ENCODE data around the gene GPR61. TPM values are rescaled to one million over a fixed set of nuclear protein-coding genes. Genes with fewer than 3 reads are reported as not detected.

The GPR61 gene
- polyA plus RNA-seq, 1 donor from 2014 or later, result 9.7 TPM

- peaks cover 43% of the 10 kb centered on the region for H3K79me2 ChIP-seq (replicated peaks; ENCODE audit: insufficient read depth, low read length)
- no peaks in the 10 kb centered on the region for H4K20me1 ChIP-seq (ENCODE audit: insufficient read depth)
- H3K4me3 ChIP-seq (ENCODE audit: low read length), result peak overlapping the region; percentile 94
- H3K9ac ChIP-seq (ENCODE audit: low read length), result peak overlapping the region; percentile 95
- H3K4me2 ChIP-seq (ENCODE audit: low read length), result peak overlapping the region; percentile 97
- no peaks in the 10 kb centered on the region for H3K36me3 ChIP-seq (ENCODE audit: insufficient read depth, low read length)
- H3K27me3 ChIP-seq (ENCODE audit: insufficient read depth, low read depth, low read length), result no peaks in the 10 kb centered on the region
- peak overlapping the region; percentile 70 for H2AFZ ChIP-seq (ENCODE audit: low read depth, low read length)
- H3K27ac ChIP-seq (ENCODE audit: low read length), result peak overlapping the region; percentile 95
- H3K9me2 ChIP-seq (ENCODE audit: insufficient read depth, low read length), result no peaks in the 10 kb centered on the region
- peaks cover 4% of the 10 kb centered on the region for H3F3A ChIP-seq (ENCODE audit: insufficient read depth, low read length, poor library complexity, severe bottlenecking)
- TF ChIP-seq EZH2 (IDR thresholded peaks at IDR 0.05; ENCODE audit: borderline replicate concordance, insufficient read depth, low read length, poor library complexity, severe bottlenecking) (no peak), EP300 (conservative IDR thresholded peaks at IDR 0.05; ENCODE audit: poor library complexity, severe bottlenecking) (no peak), SMC3 (conservative IDR thresholded peaks at IDR 0.05; ENCODE audit: poor library complexity) (no peak), RAD21 (conservative IDR thresholded peaks at IDR 0.05) (no peak), MXI1 (conservative IDR thresholded peaks at IDR 0.05; ENCODE audit: poor library complexity, severe bottlenecking) (no peak), TAF1 (IDR thresholded peaks at IDR 0.05; ENCODE audit: low read depth) (no peak), POLR2AphosphoS5 (IDR thresholded peaks at IDR 0.05) (no peak)
- TF ChIP-seq, protein P1, sequence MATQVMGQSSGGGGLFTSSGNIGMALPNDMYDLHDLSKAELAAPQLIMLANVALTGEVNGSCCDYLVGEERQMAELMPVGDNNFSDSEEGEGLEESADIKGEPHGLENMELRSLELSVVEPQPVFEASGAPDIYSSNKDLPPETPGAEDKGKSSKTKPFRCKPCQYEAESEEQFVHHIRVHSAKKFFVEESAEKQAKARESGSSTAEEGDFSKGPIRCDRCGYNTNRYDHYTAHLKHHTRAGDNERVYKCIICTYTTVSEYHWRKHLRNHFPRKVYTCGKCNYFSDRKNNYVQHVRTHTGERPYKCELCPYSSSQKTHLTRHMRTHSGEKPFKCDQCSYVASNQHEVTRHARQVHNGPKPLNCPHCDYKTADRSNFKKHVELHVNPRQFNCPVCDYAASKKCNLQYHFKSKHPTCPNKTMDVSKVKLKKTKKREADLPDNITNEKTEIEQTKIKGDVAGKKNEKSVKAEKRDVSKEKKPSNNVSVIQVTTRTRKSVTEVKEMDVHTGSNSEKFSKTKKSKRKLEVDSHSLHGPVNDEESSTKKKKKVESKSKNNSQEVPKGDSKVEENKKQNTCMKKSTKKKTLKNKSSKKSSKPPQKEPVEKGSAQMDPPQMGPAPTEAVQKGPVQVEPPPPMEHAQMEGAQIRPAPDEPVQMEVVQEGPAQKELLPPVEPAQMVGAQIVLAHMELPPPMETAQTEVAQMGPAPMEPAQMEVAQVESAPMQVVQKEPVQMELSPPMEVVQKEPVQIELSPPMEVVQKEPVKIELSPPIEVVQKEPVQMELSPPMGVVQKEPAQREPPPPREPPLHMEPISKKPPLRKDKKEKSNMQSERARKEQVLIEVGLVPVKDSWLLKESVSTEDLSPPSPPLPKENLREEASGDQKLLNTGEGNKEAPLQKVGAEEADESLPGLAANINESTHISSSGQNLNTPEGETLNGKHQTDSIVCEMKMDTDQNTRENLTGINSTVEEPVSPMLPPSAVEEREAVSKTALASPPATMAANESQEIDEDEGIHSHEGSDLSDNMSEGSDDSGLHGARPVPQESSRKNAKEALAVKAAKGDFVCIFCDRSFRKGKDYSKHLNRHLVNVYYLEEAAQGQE (IDR thresholded peaks at IDR 0.05; ENCODE audit: borderline replicate concordance), result no peak
- TF ChIP-seq, protein P2, sequence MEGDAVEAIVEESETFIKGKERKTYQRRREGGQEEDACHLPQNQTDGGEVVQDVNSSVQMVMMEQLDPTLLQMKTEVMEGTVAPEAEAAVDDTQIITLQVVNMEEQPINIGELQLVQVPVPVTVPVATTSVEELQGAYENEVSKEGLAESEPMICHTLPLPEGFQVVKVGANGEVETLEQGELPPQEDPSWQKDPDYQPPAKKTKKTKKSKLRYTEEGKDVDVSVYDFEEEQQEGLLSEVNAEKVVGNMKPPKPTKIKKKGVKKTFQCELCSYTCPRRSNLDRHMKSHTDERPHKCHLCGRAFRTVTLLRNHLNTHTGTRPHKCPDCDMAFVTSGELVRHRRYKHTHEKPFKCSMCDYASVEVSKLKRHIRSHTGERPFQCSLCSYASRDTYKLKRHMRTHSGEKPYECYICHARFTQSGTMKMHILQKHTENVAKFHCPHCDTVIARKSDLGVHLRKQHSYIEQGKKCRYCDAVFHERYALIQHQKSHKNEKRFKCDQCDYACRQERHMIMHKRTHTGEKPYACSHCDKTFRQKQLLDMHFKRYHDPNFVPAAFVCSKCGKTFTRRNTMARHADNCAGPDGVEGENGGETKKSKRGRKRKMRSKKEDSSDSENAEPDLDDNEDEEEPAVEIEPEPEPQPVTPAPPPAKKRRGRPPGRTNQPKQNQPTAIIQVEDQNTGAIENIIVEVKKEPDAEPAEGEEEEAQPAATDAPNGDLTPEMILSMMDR (IDR thresholded peaks at IDR 0.05; ENCODE audit: poor library complexity, severe bottlenecking), result no peak
- H3K9me3 ChIP-seq (ENCODE audit: low read length), result no peaks in the 10 kb centered on the region
These were observed 8.0 kb downstream of the GPR61 start for GRCh38 chr1:109547463-109548320.

GRCh38 chr1:109548321-109549267 is 8.9 kb downstream of the GPR61 start, which contains the start of gene GNAI3:
TSS of gene GNAI3 (plus strand) at chr1:109548615. CDS start at chr1:109548721, 106 bp downstream.
- TF ChIP-seq MXI1 (conservative IDR thresholded peaks at IDR 0.05; ENCODE audit: poor library complexity, severe bottlenecking), result peak; percentile 75
- peak; percentile 100 for TF ChIP-seq POLR2AphosphoS5 (IDR thresholded peaks at IDR 0.05)
- peak; percentile 49 for TF ChIP-seq RAD21 (conservative IDR thresholded peaks at IDR 0.05)
- TF ChIP-seq TAF1 (IDR thresholded peaks at IDR 0.05; ENCODE audit: low read depth), result peak; percentile 93
- peak; percentile 54 for TF ChIP-seq EP300 (conservative IDR thresholded peaks at IDR 0.05; ENCODE audit: poor library complexity, severe bottlenecking)
- TF ChIP-seq, protein P2 (IDR thresholded peaks at IDR 0.05; ENCODE audit: poor library complexity, severe bottlenecking), result no peak
- TF ChIP-seq SMC3 (conservative IDR thresholded peaks at IDR 0.05; ENCODE audit: poor library complexity), result no peak
- no peak for TF ChIP-seq EZH2 (IDR thresholded peaks at IDR 0.05; ENCODE audit: borderline replicate concordance, insufficient read depth, low read length, poor library complexity, severe bottlenecking)
- TF ChIP-seq, protein P1 (IDR thresholded peaks at IDR 0.05; ENCODE audit: borderline replicate concordance), result peak; percentile 81
- Histone ChIP-seq H2AFZ (ENCODE audit: low read depth, low read length) (peak within 1 kb of the TSS; percentile 80), H3K9me2 (ENCODE audit: insufficient read depth, low read length) (no peaks in the 10 kb centered on the region), H3K9me3 (ENCODE audit: low read length) (no peaks in the 10 kb centered on the region), H3K27ac (ENCODE audit: low read length) (peak within 1 kb of the TSS; percentile 95), H3K36me3 (ENCODE audit: insufficient read depth, low read length) (no peaks in the 10 kb centered on the region), H3F3A (ENCODE audit: insufficient read depth, low read length, poor library complexity, severe bottlenecking) (peaks cover 4% of the 10 kb centered on the region), H3K4me2 (ENCODE audit: low read length) (peak within 1 kb of the TSS; percentile 97), H3K4me3 (ENCODE audit: low read length) (peak within 1 kb of the TSS; percentile 94), H3K27me3 (ENCODE audit: insufficient read depth, low read depth, low read length) (no peaks in the 10 kb centered on the region), H3K9ac (ENCODE audit: low read length) (peak within 1 kb of the TSS; percentile 95), H3K79me2 (replicated peaks; ENCODE audit: insufficient read depth, low read length) (peaks cover 52% of the 10 kb centered on the region), H4K20me1 (ENCODE audit: insufficient read depth) (no peaks in the 10 kb centered on the region)
